GM12878 (cell line): ENCODE results near the gene CRTC2. TPM values are rescaled to one million over a fixed set of nuclear protein-coding genes. Genes with fewer than 3 reads are reported as not detected.

Experiments used
- BRCA1 ChIP-seq: IDR thresholded peaks from 2 replicates; pipeline ENCODE4 v1.6.1; 2011; ENCODE audit warnings: low read depth, low read length, improper control_type of control experiment
- CBX3 ChIP-seq: fragments of 200-600 bp; sonication (generic); IDR thresholded peaks from 2 replicates; pipeline ENCODE4 v1.6.1; 2016; ENCODE audit warnings: low read depth, borderline replicate concordance
- CBX5 ChIP-seq: sonication (generic); IDR thresholded peaks from 2 replicates; pipeline ENCODE4 v1.6.1; 2016; ENCODE audit warnings: low read depth, moderate library complexity, mild to moderate bottlenecking, inconsistent platforms
- CREB1 ChIP-seq: IDR thresholded peaks from 2 replicates; pipeline ENCODE4 v1.6.1; 2012; ENCODE audit warnings: low read depth, mild to moderate bottlenecking, inconsistent platforms
- EZH2 ChIP-seq: IDR thresholded peaks from 2 replicates; pipeline ENCODE4 v1.6.1; 2012; ENCODE audit warnings: low read depth, mild to moderate bottlenecking, control low read depth, inconsistent platforms, low read length, borderline replicate concordance; ENCODE audit not compliant: control insufficient read depth
- FOS ChIP-seq: IDR thresholded peaks from 3 replicates; pipeline ENCODE4 v1.6.1; 2011; ENCODE audit warnings: borderline replicate concordance; ENCODE audit not compliant: insufficient read length; ENCODE audit errors: extremely low read depth
- IRF3 ChIP-seq: fragments of 450-650 bp; IDR thresholded peaks from 2 replicates; pipeline ENCODE4 v1.6.1; 2014; ENCODE audit warnings: mild to moderate bottlenecking
- IRF5 ChIP-seq: fragments of 450-650 bp; IDR thresholded peaks from 2 replicates; pipeline ENCODE4 v1.6.1; 2017; ENCODE audit warnings: borderline replicate concordance
- KDM1A ChIP-seq: fragments of 200-600 bp; sonication (generic); IDR thresholded peaks from 2 replicates; pipeline ENCODE4 v1.6.1; 2016; ENCODE audit warnings: borderline replicate concordance
- MEF2A ChIP-seq: IDR thresholded peaks from 2 replicates; pipeline ENCODE4 v1.6.1; 2011; ENCODE audit warnings: low read depth, mild to moderate bottlenecking, low read length, moderate library complexity; ENCODE audit not compliant: insufficient read depth
- MTA2 ChIP-seq: fragments of 450-650 bp; IDR thresholded peaks from 2 replicates; pipeline ENCODE4 v1.6.1; 2016; ENCODE audit warnings: low read depth, mild to moderate bottlenecking, moderate library complexity
- MTA3 ChIP-seq: IDR thresholded peaks from 2 replicates; pipeline ENCODE4 v1.6.1; 2012; ENCODE audit warnings: low read length, inconsistent platforms, borderline replicate concordance
- NBN ChIP-seq: fragments of 450-650 bp; IDR thresholded peaks from 2 replicates; pipeline ENCODE4 v1.6.1; 2016
- NFIC ChIP-seq: IDR thresholded peaks from 2 replicates; pipeline ENCODE4 v1.6.1; 2012; ENCODE audit warnings: low read depth, mild to moderate bottlenecking, inconsistent platforms, low read length, moderate library complexity
- NKRF ChIP-seq: fragments of 450-650 bp; conservative IDR thresholded peaks from 2 replicates; pipeline ENCODE4 v1.6.1; 2017; ENCODE audit warnings: mild to moderate bottlenecking, moderate library complexity
- SMAD1 ChIP-seq: fragments of 450-650 bp; IDR thresholded peaks from 2 replicates; pipeline ENCODE4 v1.6.1; 2018; ENCODE audit warnings: mild to moderate bottlenecking, low read depth; ENCODE audit not compliant: partially characterized antibody
- SMAD5 ChIP-seq: IDR thresholded peaks from 2 replicates; pipeline ENCODE4 v1.6.1; 2016; ENCODE audit warnings: antibody characterized with exemption, low read depth
- SMC3 ChIP-seq: IDR thresholded peaks from 2 replicates; pipeline ENCODE4 v1.6.1; 2011; ENCODE audit warnings: low read length, improper control_type of control experiment, borderline replicate concordance
- WRNIP1 ChIP-seq: IDR thresholded peaks from 2 replicates; pipeline ENCODE4 v1.6.1; 2011; ENCODE audit warnings: low read depth, low read length, improper control_type of control experiment, borderline replicate concordance
- YY1 ChIP-seq: IDR thresholded peaks from 2 replicates; pipeline ENCODE4 v1.6.1; 2011; ENCODE audit warnings: low read depth, mild to moderate bottlenecking, low read length
- ZSCAN29 ChIP-seq: fragments of 450-650 bp; IDR thresholded peaks from 2 replicates; pipeline ENCODE4 v1.6.1; 2017; ENCODE audit warnings: mild to moderate bottlenecking, moderate library complexity
- ZZZ3 ChIP-seq: IDR thresholded peaks from 2 replicates; pipeline ENCODE4 v1.6.1; 2011; ENCODE audit warnings: low read depth; ENCODE audit not compliant: control insufficient read depth, insufficient read length
- polyA plus RNA-seq, 11 experiments: library from polyadenylated mRNA; depleted of rRNA in 4 of 11; unstranded in 6 of 11; stranded (reverse) in 5 of 11; fragments of >200 nt; fragmentation: Nextera tagmentation in 4 of 11; fragmentation: Illumina TruSeq in 1 of 11; extraction: Ambion mirVana in 4 of 11; extraction: Trizol in 1 of 11; gene quantifications; 1 replicate in 1 of 11; 2 replicates in 10 of 11; pipeline versions ENCODE4 v1.2.1 to v1.2.3, GENCODE V29; 2011 to 2016; ENCODE audit warnings: inconsistent platforms in 2 of 11, missing spikeins in 2 of 11, low read depth in 1 of 11
- total RNA-seq, 4 experiments: library from RNA; depleted of rRNA in 3 of 4; stranded (reverse); fragments of >200 nt in 3 of 4; fragmentation: Illumina TruSeq in 1 of 4; extraction: Trizol in 1 of 4; gene quantifications; 2 replicates each; pipeline versions ENCODE4 v1.2.1 to v1.2.3, GENCODE V29; 2013 to 2021
- TF ChIP-seq, protein P1 (sequence below): fragments of 150-350 bp; IDR thresholded peaks from 2 replicates; pipeline ENCODE4 v1.6.1; 2014; ENCODE audit warnings: mild to moderate bottlenecking, low read depth, low read length
- TF ChIP-seq, protein P2 (sequence below): IDR thresholded peaks from 2 replicates; pipeline ENCODE4 v1.6.1; 2012; ENCODE audit warnings: low read depth, low read length, improper control_type of control experiment

CRTC2 gene
- total and polyA plus RNA-seq, 10 of the 15 experiments (the other 5 are each of a cell fraction or from before 2014, with no cell fraction given) = 5.1 to 57.9 (median 32.7) TPM

DNA sequence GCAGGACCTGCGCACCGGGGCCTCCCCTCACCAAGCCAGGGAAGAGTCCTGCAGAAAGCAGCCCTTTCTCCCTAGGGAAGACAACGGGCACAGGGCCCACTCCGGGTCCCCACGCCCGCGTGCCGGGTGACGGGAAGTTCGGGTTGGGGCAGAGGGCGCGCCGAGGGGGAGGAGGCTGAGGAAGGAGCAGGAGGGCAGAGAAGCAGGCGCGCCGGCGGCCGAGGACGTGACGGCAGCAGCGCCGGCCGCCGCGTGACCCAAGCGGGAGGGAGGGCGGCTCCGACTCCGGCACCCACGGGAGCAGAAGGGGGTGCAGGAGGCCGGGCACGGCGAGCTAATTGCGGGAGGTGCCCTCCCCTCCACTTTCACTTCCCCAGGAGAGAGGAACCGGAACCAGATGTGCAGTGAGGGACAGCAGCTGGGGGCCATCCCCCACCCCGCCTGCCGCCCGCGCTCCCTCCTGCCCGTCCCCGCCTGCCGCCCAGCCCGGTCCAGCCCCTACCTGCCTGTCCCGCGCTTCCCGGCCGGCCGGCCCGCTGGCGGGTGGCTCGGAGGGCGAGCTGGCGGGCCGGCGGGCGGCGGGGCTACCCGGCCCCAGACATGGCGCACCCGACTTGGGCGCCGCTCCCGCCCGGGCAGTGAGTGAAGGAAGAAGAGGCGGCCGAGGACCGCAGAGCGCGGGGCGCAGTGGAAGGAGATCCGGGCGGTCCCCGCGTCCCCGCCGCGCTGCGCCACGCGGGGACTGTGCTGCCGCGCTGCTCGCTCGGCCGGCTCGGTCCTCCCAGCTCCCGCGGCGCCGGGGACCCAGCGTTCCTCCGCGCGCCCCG lies 12.4 kb downstream of the CRTC2 start (continued):
- TF ChIP-seq KDM1A (no peak), IRF5 (no peak), NFIC (no peak), SMAD1 (no peak), FOS (no peak), YY1 (peak; percentile 36; the same call in 1 of the 2 replicates), MEF2A (peak; percentile 76; the same call in 1 of the 2 replicates), WRNIP1 (no peak), BRCA1 (no peak), CBX3 (no peak), CREB1 (peak; percentile 74; the same call in 1 of the 2 replicates), MTA3 (peak; percentile 75; the same call in 1 of the 2 replicates), SMC3 (0 out of 2 replicates have a peak, but pooled peaks have one; percentile 3), NBN (no peak; the same call in 1 of the 2 replicates), ZZZ3 (no peak), NKRF (peak; percentile 92), ZSCAN29 (0 out of 2 replicates have a peak, but pooled peaks have one; percentile 33), CBX5 (no peak), EZH2 (no peak), IRF3 (no peak), MTA2 (peak; percentile 44; the same call in 1 of the 2 replicates), SMAD5 (peak; percentile 47; the same call in 1 of the 2 replicates)
- TF ChIP-seq, protein P1, sequence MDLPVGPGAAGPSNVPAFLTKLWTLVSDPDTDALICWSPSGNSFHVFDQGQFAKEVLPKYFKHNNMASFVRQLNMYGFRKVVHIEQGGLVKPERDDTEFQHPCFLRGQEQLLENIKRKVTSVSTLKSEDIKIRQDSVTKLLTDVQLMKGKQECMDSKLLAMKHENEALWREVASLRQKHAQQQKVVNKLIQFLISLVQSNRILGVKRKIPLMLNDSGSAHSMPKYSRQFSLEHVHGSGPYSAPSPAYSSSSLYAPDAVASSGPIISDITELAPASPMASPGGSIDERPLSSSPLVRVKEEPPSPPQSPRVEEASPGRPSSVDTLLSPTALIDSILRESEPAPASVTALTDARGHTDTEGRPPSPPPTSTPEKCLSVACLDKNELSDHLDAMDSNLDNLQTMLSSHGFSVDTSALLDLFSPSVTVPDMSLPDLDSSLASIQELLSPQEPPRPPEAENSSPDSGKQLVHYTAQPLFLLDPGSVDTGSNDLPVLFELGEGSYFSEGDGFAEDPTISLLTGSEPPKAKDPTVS = no peak
- TF ChIP-seq, protein P2, sequence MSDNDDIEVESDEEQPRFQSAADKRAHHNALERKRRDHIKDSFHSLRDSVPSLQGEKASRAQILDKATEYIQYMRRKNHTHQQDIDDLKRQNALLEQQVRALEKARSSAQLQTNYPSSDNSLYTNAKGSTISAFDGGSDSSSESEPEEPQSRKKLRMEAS = peak; percentile 81
